Measurements from ENCODE around the gene LYG1. TPM values are rescaled to one million over a fixed set of nuclear protein-coding genes. Genes with fewer than 3 reads are reported as not detected.

LYG1 gene
- total and polyA plus RNA-seq, 2 of the 8 experiments (the other 6 are each of a cell fraction or from before 2014, with no cell fraction given), result 0.68 to 0.86 TPM

DNA sequence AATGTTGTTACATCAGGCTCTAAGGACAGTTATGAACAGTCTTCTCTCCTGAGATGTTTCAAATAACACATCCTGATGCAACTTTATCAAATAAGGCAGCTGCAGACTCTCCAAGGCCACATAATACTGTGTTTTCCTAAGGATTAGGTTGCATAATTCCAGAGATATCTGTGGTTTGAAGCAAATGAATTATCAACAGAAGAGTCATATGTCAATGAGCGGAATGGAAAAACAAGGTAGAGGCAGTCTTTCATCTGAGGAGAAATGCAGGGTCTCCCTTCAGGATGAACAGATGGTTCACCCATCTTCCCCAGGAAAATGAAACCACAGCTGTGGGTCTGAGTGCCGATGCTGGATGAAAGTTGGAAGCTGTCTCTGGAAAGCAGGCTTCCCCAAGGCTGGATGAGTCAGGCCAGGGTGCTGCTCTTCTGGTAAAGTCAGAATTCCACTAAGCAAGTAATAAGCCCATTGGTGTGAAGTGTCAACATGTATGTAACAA is 22.2 kb downstream of the LYG1 start:
- Histone ChIP-seq H3K36me3 (ENCODE audit: control insufficient read depth in 2 of 4, insufficient read depth in 4 of 4, low read length in 3 of 4) (no peaks in the 10 kb centered on the region), H2BK20ac (ENCODE audit: low read length) (no peak overlapping the region), H3K23me2 (ENCODE audit: low read depth, low read length) (no peaks in the 10 kb centered on the region), H2AFZ (ENCODE audit: low read length) (no peak overlapping the region), H4K20me1 (replicated peaks in 1 of 2; ENCODE audit: control insufficient read depth in 1 of 2, insufficient read depth in 2 of 2, low read length in 2 of 2) (no peaks in the 10 kb centered on the region), H3K4me1 (replicated peaks in 1 of 4; ENCODE audit: control insufficient read depth in 3 of 4, insufficient read depth in 4 of 4, low read length in 3 of 4) (peaks cover 0 to 3% (median 0%) of the 10 kb centered on the region in 4 experiments; a peak in 1 of 7 replicates), H4K5ac (ENCODE audit: insufficient read length, low read depth, low read length) (no peak overlapping the region), H2BK5ac (ENCODE audit: low read depth, low read length) (no peak overlapping the region), H2BK120ac (replicated peaks; ENCODE audit: low read depth, low read length) (no peak overlapping the region), H2AK5ac (ENCODE audit: low read depth, low read length) (no peak overlapping the region), H3K9ac (replicated peaks in 1 of 4; ENCODE audit: extremely low read depth in 1 of 4, low read depth in 3 of 4, low read length in 3 of 4) (no peak overlapping the region), H3K23ac (ENCODE audit: insufficient read length) (no peak overlapping the region), H4K8ac (ENCODE audit: extremely low read depth, insufficient read depth, low read length) (no peak overlapping the region), H3K4me2 (ENCODE audit: insufficient read depth in 1 of 2, low read depth in 2 of 2, low read length in 2 of 2) (no peak overlapping the region), H2BK12ac (ENCODE audit: low read depth, low read length) (no peak overlapping the region), H3K14ac (ENCODE audit: insufficient read length) (no peak overlapping the region), H3K4ac (replicated peaks; ENCODE audit: insufficient read length, low read depth, low read length) (no peak overlapping the region), H3K79me2 (ENCODE audit: control insufficient read depth in 1 of 2, insufficient read depth in 2 of 2, low read length in 2 of 2) (no peaks in the 10 kb centered on the region), H4K91ac (replicated peaks; ENCODE audit: insufficient read length, low read length) (no peak overlapping the region), H3K27ac (ENCODE audit: low read depth, low read length) (no peak overlapping the region), H2BK15ac (ENCODE audit: low read length) (no peak overlapping the region), H3K4me3 (ENCODE audit: extremely low read depth in 1 of 4, insufficient read depth in 2 of 4, low read depth in 3 of 4, low read length in 4 of 4) (no peak overlapping the region), H3K18ac (ENCODE audit: extremely low read depth, low read length) (no peak overlapping the region), H3K79me1 (ENCODE audit: low read depth, low read length) (no peaks in the 10 kb centered on the region), H3K56ac (replicated peaks; ENCODE audit: insufficient read length, low read depth, low read length) (no peak overlapping the region), H3K9me3 (ENCODE audit: insufficient read depth in 2 of 2, low read depth in 1 of 2, low read length in 1 of 2) (peaks cover 0 to 7% of the 10 kb centered on the region in 2 experiments; a peak in 2 of 4 replicates), H3K27me3 (replicated peaks in 1 of 4; ENCODE audit: control insufficient read depth in 3 of 4, extremely low read depth in 1 of 4, insufficient read depth in 3 of 4, low read length in 3 of 4) (no peaks in the 10 kb centered on the region)
- POLR2A ChIA-PET (ENCODE audit: partially characterized antibody), result no interaction called here
- DNase-seq (ENCODE audit: low read depth in 1 of 2, low spot score in 2 of 2) (no peak), FAIRE-seq (no peak)
- CTCF ChIA-PET (ENCODE audit: partially characterized antibody), result no interaction called here
- WGBS, 2 experiments (ENCODE audit: extremely low coverage in 1 of 2, insufficient coverage in 1 of 2, insufficient read length in 1 of 2, insufficient replicate concordance in 2 of 2, low coverage in 1 of 2, low lambda C conversion rate in 2 of 2, missing lambda C conversion rate in 1 of 2), result 89% methylated on average over 2 of the region's 2 CpGs; no CpG with 5 or more reads in 1 of the 2 experiments
- TF ChIP-seq GABPA (IDR thresholded peaks at IDR 0.05; ENCODE audit: borderline replicate concordance, insufficient read depth, low read length) (no peak), ZNF274 (IDR thresholded peaks at IDR 0.05; ENCODE audit: borderline replicate concordance, extremely low read depth, low read length) (no peak), RFX5 (IDR thresholded peaks at IDR 0.05; ENCODE audit: borderline replicate concordance, low read depth, low read length) (no peak), SP1 (IDR thresholded peaks at IDR 0.05; ENCODE audit: low read depth, low read length) (no peak), SP2 (IDR thresholded peaks at IDR 0.05; ENCODE audit: low read length) (no peak), SIX5 (IDR thresholded peaks at IDR 0.05; ENCODE audit: low read depth, low read length) (no peak), TAF1 (IDR thresholded peaks at IDR 0.05; ENCODE audit: low read depth, low read length) (no peak), CHD1 (IDR thresholded peaks at IDR 0.05; ENCODE audit: low read depth, low read length) (no peak), SP4 (IDR thresholded peaks at IDR 0.05; ENCODE audit: low read length) (no peak), CHD2 (IDR thresholded peaks at IDR 0.05; ENCODE audit: low read length) (no peak)
- TF ChIP-seq, protein P1, sequence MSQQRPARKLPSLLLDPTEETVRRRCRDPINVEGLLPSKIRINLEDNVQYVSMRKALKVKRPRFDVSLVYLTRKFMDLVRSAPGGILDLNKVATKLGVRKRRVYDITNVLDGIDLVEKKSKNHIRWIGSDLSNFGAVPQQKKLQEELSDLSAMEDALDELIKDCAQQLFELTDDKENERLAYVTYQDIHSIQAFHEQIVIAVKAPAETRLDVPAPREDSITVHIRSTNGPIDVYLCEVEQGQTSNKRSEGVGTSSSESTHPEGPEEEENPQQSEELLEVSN (IDR thresholded peaks at IDR 0.05), result no peak
- TF ChIP-seq, protein P2, sequence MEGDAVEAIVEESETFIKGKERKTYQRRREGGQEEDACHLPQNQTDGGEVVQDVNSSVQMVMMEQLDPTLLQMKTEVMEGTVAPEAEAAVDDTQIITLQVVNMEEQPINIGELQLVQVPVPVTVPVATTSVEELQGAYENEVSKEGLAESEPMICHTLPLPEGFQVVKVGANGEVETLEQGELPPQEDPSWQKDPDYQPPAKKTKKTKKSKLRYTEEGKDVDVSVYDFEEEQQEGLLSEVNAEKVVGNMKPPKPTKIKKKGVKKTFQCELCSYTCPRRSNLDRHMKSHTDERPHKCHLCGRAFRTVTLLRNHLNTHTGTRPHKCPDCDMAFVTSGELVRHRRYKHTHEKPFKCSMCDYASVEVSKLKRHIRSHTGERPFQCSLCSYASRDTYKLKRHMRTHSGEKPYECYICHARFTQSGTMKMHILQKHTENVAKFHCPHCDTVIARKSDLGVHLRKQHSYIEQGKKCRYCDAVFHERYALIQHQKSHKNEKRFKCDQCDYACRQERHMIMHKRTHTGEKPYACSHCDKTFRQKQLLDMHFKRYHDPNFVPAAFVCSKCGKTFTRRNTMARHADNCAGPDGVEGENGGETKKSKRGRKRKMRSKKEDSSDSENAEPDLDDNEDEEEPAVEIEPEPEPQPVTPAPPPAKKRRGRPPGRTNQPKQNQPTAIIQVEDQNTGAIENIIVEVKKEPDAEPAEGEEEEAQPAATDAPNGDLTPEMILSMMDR (IDR thresholded peaks at IDR 0.05; ENCODE audit: control extremely low read depth in 1 of 3, insufficient read depth in 1 of 3, low read depth in 1 of 3, low read length in 3 of 3), result no peak

Measured in H1 (cell line).